OCI-LY7 (cell line): ENCODE data around the gene BTBD2. TPM values are rescaled to one million over a fixed set of nuclear protein-coding genes. Genes with fewer than 3 reads are reported as not detected.

ENCODE experiments used
- BruUV-seq: library from RNA; stranded (reverse); fragments of 400-500 nt; replicated peaks from 2 replicates; lab custom pipeline; 2021; lab: Mats Ljungman, UMichigan
- CTCF ChIA-PET: fragments of 300-600 bp; sonication (Branson Sonifier 250); formaldehyde crosslinking; loops from one replicate; lab custom pipeline; 2022; ENCODE audit warnings: antibody characterized with exemption; ENCODE audit not compliant: unreplicated experiment; lab: Charles Lee
- POLR2A ChIA-PET: fragments of 300-600 bp; sonication (Branson Sonifier 250); formaldehyde crosslinking; loops from one replicate; lab custom pipeline; 2022; ENCODE audit warnings: antibody characterized with exemption; lab: Charles Lee
- DNase-seq: peaks from one replicate; pipeline ENCODE4 v3.0.0-alpha.2; 2015; ENCODE audit warnings: low spot score
- H2AFZ ChIP-seq: fragments of 200-600 bp; sonication (generic), shearing (Covaris generic); 2 replicates; pipeline ENCODE4 v1.6.1; 2014; ENCODE audit warnings: mild to moderate bottlenecking, antibody characterized with exemption, low read length, moderate library complexity
- H3K27ac ChIP-seq: fragments of 200-600 bp; sonication (generic); 2 replicates; pipeline ENCODE4 v1.5.1; 2014; ENCODE audit warnings: mixed run types, low read depth, mild to moderate bottlenecking, moderate library complexity, low read length, inconsistent platforms; ENCODE audit not compliant: poor library complexity, severe bottlenecking
- H3K36me3 ChIP-seq: fragments of 200-600 bp; sonication (generic); 2 replicates; pipeline ENCODE4 v1.6.1; 2014; ENCODE audit warnings: mild to moderate bottlenecking, antibody characterized with exemption, low read length, moderate library complexity, mixed read lengths; ENCODE audit not compliant: insufficient read depth
- H3K4me1 ChIP-seq: fragments of 200-600 bp; sonication (generic); 2 replicates; pipeline ENCODE4 v1.5.1; 2014; ENCODE audit warnings: mild to moderate bottlenecking, low read length; ENCODE audit not compliant: insufficient read depth, poor library complexity, severe bottlenecking
- H3K4me2 ChIP-seq: fragments of 200-600 bp; sonication (generic); 2 replicates; pipeline ENCODE4 v1.6.1; 2014; ENCODE audit warnings: mild to moderate bottlenecking, low read length
- H3K4me3 ChIP-seq: fragments of 200-600 bp; sonication (generic); 2 replicates; pipeline ENCODE4 v1.5.1; 2014; ENCODE audit warnings: mild to moderate bottlenecking, low read depth, low read length; ENCODE audit not compliant: poor library complexity, severe bottlenecking
- H3K79me2 ChIP-seq: fragments of 200-600 bp; sonication (generic); 2 replicates; pipeline ENCODE4 v1.6.1; 2016; ENCODE audit warnings: low read depth, mild to moderate bottlenecking, low read length, moderate library complexity, mixed read lengths; ENCODE audit not compliant: insufficient read depth
- H3K9me2 ChIP-seq: fragments of 200-600 bp; sonication (generic); 2 replicates; pipeline ENCODE4 v1.6.1; 2016; ENCODE audit warnings: mild to moderate bottlenecking, low read length, mixed read lengths; ENCODE audit not compliant: insufficient read depth
- H3K9me3 ChIP-seq: fragments of 200-600 bp; sonication (generic); 2 replicates; pipeline ENCODE4 v1.6.1; 2014; ENCODE audit warnings: mild to moderate bottlenecking, mixed run types, low read length, mixed read lengths
- H4K20me1 ChIP-seq: fragments of 200-600 bp; sonication (generic); 2 replicates; pipeline ENCODE4 v1.6.1; 2014; ENCODE audit warnings: mild to moderate bottlenecking, antibody characterized with exemption, low read length, moderate library complexity, mixed read lengths; ENCODE audit not compliant: insufficient read depth
- CTCF ChIP-seq: fragments of 200-600 bp; sonication (generic); conservative IDR thresholded peaks from 2 replicates; pipeline ENCODE4 v1.5.1; 2014; ENCODE audit warnings: mild to moderate bottlenecking, antibody characterized with exemption, low read length, moderate library complexity, mixed read lengths
- EZH2phosphoT487 ChIP-seq: fragments of 200-600 bp; sonication (generic); IDR thresholded peaks from 2 replicates; pipeline ENCODE4 v1.6.1; 2018; ENCODE audit warnings: low read depth, borderline replicate concordance, mild to moderate bottlenecking, mixed run types, antibody characterized with exemption, low read length, moderate library complexity, mixed read lengths
- intact Hi-C: fragments of 100-400 bp; cut with micrococcal nuclease; formaldehyde crosslinking; loops from one replicate; pipeline ENCODE4 v1.10.0; 2022; ENCODE audit not compliant: unreplicated experiment
- total RNA-seq, 2 experiments: library from RNA; depleted of rRNA in 1 of 2; stranded (reverse); fragments of >200 nt in 1 of 2; shearing (Covaris generic) in 1 of 2; gene quantifications; 2 replicates each; pipeline ENCODE4 v1.2.3, GENCODE V29; 2014 to 2022

BTBD2 gene
- total RNA-seq, 2 experiments from 2014 or later: 53.9 to 91.6 TPM

GRCh38 chr19:2064395-2064787 is 48.9 kb upstream of the BTBD2 start:
- Histone ChIP-seq H3K4me1 (peaks cover 60% of the 10 kb centered on the region), H2AFZ (peak overlapping the region; percentile 79; the same call in 1 of the 2 replicates), H4K20me1 (no peaks in the 10 kb centered on the region), H3K36me3 (peaks cover 11% of the 10 kb centered on the region), H3K27ac (peak overlapping the region; percentile 59), H3K9me3 (no peaks in the 10 kb centered on the region), H3K79me2 (no peaks in the 10 kb centered on the region; the same call in 1 of the 2 replicates), H3K4me2 (no peak overlapping the region), H3K4me3 (no peak overlapping the region), H3K9me2 (no peaks in the 10 kb centered on the region)
- no TSS peak for BruUV-seq
- TF ChIP-seq EZH2phosphoT487 (no peak), CTCF (no peak)
- intact Hi-C loops: no loop called here
- ChIA-PET CTCF (no interaction called here), POLR2A (interaction anchor here (0.6 kb wide), 1 partner anchor 12 kb away, joined by 4 read pairs; no protein-coding TSS in a partner anchor)
- DNase-seq: no peak

DNA sequence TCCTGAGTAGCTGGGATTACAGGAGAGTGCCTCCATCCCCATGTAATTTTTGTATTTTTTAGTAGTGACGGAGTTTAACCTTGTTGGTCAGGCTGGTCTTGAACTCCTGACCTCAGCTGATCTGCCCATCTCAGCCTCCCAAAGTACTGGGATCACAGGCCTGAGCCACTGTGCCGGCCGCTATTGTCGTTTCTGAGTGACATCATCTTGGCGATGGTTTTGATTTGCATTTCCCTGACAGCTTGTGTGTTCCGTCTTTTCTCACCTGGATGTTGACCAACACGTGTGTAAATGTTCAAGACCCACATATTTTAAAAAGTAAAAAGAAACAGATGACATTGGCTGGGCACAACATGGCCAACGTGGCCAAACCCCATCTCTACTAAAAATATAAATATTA is 48.3 kb upstream of the BTBD2 start:
- H3K9me2 ChIP-seq: no peaks in the 10 kb centered on the region
- intact Hi-C loops: no loop called here
- H2AFZ ChIP-seq: peak overlapping the region; percentile 79; the same call in 1 of the 2 replicates
- no peaks in the 10 kb centered on the region for H3K9me3 ChIP-seq
- peak; percentile 58 for DNase-seq
- BruUV-seq: no TSS peak
- H3K4me1 ChIP-seq: peaks cover 60% of the 10 kb centered on the region
- peak overlapping the region; percentile 59 for H3K27ac ChIP-seq
- TF ChIP-seq EZH2phosphoT487 (no peak), CTCF (no peak)
- H3K4me2 ChIP-seq: peak overlapping the region; percentile 62
- H3K36me3 ChIP-seq: peaks cover 5% of the 10 kb centered on the region; the same call in 1 of the 2 replicates
- ChIA-PET POLR2A (interaction anchor here (0.6 kb wide), 2 partner anchors 12 to 69 kb away, joined by 3 to 4 read pairs; no protein-coding TSS in a partner anchor), CTCF (no interaction called here)
- peak overlapping the region; percentile 18 for H3K4me3 ChIP-seq
- H3K79me2 ChIP-seq: no peaks in the 10 kb centered on the region; the same call in 1 of the 2 replicates
- H4K20me1 ChIP-seq: no peaks in the 10 kb centered on the region

DNA sequence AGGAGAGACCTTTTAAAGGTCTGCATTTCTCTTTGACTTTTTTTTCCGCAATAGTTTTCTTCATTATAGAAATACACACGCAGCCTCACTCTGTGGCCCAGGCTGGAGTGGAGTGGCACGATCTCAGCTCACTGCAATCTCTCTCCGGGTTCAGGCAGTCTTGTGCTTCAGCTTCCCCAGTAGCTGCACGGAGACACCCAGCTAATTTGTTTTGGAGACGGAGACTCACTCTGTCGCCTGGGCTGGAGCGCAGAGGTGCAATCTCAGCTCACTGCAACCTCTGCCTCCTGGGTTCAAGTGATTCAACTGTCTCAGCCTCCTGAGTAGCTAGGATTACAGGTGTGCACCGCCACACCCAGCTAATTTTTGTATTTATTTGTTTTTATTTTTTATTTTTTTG is 47.3 kb upstream of the BTBD2 start:
- intact Hi-C loops: no loop called here
- H3K79me2 ChIP-seq: no peaks in the 10 kb centered on the region; the same call in 1 of the 2 replicates
- no peaks in the 10 kb centered on the region for H3K9me2 ChIP-seq
- no peaks in the 10 kb centered on the region for H4K20me1 ChIP-seq
- ChIA-PET POLR2A (interaction anchor here (1.6 kb wide), 1 partner anchor 11 kb away, joined by 4 read pairs; no protein-coding TSS in a partner anchor), CTCF (no interaction called here)
- peaks cover 64% of the 10 kb centered on the region for H3K4me1 ChIP-seq
- H2AFZ ChIP-seq: no peak overlapping the region; the same call in 1 of the 2 replicates
- peak overlapping the region; percentile 80 for H3K4me3 ChIP-seq
- no TSS peak for BruUV-seq
- peak overlapping the region; percentile 91 for H3K4me2 ChIP-seq
- H3K9me3 ChIP-seq: no peaks in the 10 kb centered on the region
- H3K27ac ChIP-seq: peak overlapping the region; percentile 66
- no peaks in the 10 kb centered on the region for H3K36me3 ChIP-seq
- TF ChIP-seq EZH2phosphoT487 (no peak), CTCF (no peak)
- DNase-seq: no peak
